HCT116 (cell line): ENCODE results near the gene ADGRF5. TPM values are rescaled to one million over a fixed set of nuclear protein-coding genes. Genes with fewer than 3 reads are reported as not detected.

Experiments used
- ATAC-seq: fragments of 200-7000 bp; cut with Tn5 transposase; 2 replicates; pipeline ENCODE4 v1.9.1; 2020; ENCODE audit warnings: mild to moderate bottlenecking, moderate library complexity
- BruUV-seq: library from RNA; stranded (reverse); fragments of 400-500 nt; replicated peaks from 2 replicates; lab custom pipeline; 2021; lab: Mats Ljungman, UMichigan
- CTCF ChIA-PET: fragments of 300-600 bp; sonication (Branson Sonifier 250); formaldehyde crosslinking; loops from one replicate; lab custom pipeline; 2021; ENCODE audit warnings: antibody characterized with exemption; lab: Charles Lee
- POLR2A ChIA-PET: fragments of 300-600, 350-600 bp; sonication (Branson Sonifier 250); formaldehyde crosslinking; loops from one replicate; lab custom pipeline; 2021; ENCODE audit warnings: antibody characterized with exemption; lab: Charles Lee
- RAD21 ChIA-PET, 2 experiments: fragments of 300-600 bp; sonication (Branson Sonifier 250); formaldehyde crosslinking; loops; one replicate each; lab custom pipeline; 2023; ENCODE audit warnings: low total read pairs in 2 of 2; ENCODE audit not compliant: uncharacterized antibody in 2 of 2, unreplicated experiment in 2 of 2, low non-redundant PET in 1 of 2; lab: Charles Lee
- DNase-seq: peaks from one replicate; pipeline ENCODE4 v3.0.0-alpha.2; 2010; ENCODE audit warnings: low read depth, low spot score
- H2AFZ ChIP-seq: fragments of 200-600 bp; shearing (Covaris generic), sonication (generic); 2 replicates; pipeline ENCODE4 v1.6.1; 2017; ENCODE audit warnings: low read depth, mixed run types, mixed read lengths, antibody characterized with exemption, low read length; ENCODE audit not compliant: poor library complexity, severe bottlenecking
- H3K27ac ChIP-seq: 2 replicates; pipeline ENCODE4 v1.5.1; 2012; ENCODE audit warnings: low read depth, low read length
- H3K27me3 ChIP-seq: fragments of 200-600 bp; sonication (generic); 2 replicates; pipeline ENCODE4 v1.6.1; 2016; ENCODE audit warnings: mixed run types, low read length, mixed read lengths; ENCODE audit not compliant: insufficient read depth
- H3K36me3 ChIP-seq, 2 experiments: fragments of 200-500 bp in 1 of 2; fragments of 200-600 bp in 1 of 2; sonication (Bioruptor generic) in 1 of 2; sonication (generic) in 1 of 2; 2 replicates each; pipeline versions ENCODE4 v1.5.1 to v1.6.1; 2014 to 2016; ENCODE audit warnings: low read length in 2 of 2, inconsistent platforms in 1 of 2, mixed read lengths in 1 of 2, mixed run types in 1 of 2; ENCODE audit not compliant: insufficient read depth in 2 of 2, control insufficient read depth in 1 of 2
- H3K4me1 ChIP-seq, 2 experiments: fragments of 200-600 bp in 1 of 2; sonication (generic) in 1 of 2; 2 replicates each; pipeline versions ENCODE4 v1.5.1 to v1.6.1; 2012 to 2017; ENCODE audit warnings: low read length in 2 of 2, inconsistent platforms in 1 of 2, mild to moderate bottlenecking in 1 of 2, mixed read lengths in 1 of 2, mixed run types in 1 of 2, moderate library complexity in 1 of 2; ENCODE audit not compliant: insufficient read depth in 2 of 2, control insufficient read depth in 1 of 2
- H3K4me2 ChIP-seq: fragments of 200-600 bp; sonication (generic); 2 replicates; pipeline ENCODE4 v1.6.1; 2017; ENCODE audit warnings: mixed run types, low read length, mixed read lengths
- H3K4me3 ChIP-seq, 2 experiments: fragments of 200-600 bp in 1 of 2; sonication (generic) in 1 of 2; replicated peaks in 1 of 2; 2 replicates each; pipeline ENCODE4 v1.5.1; 2011 to 2016; ENCODE audit warnings: low read length in 2 of 2, control low read depth in 1 of 2, low read depth in 1 of 2, mild to moderate bottlenecking in 1 of 2, mixed read lengths in 1 of 2, mixed run types in 1 of 2
- H3K79me2 ChIP-seq: fragments of 200-600 bp; sonication (generic); 2 replicates; pipeline ENCODE4 v1.6.1; 2017; ENCODE audit warnings: mild to moderate bottlenecking, mixed run types, low read length, moderate library complexity, mixed read lengths; ENCODE audit not compliant: insufficient read depth
- H3K9ac ChIP-seq: fragments of 200-600 bp; sonication (generic); 2 replicates; pipeline ENCODE4 v1.6.1; 2016; ENCODE audit warnings: low read length, mixed read lengths
- H3K9me2 ChIP-seq: fragments of 200-600 bp; sonication (generic), shearing (Covaris generic); 2 replicates; pipeline ENCODE4 v1.6.1; 2017; ENCODE audit warnings: mixed run types, mild to moderate bottlenecking, moderate library complexity; ENCODE audit not compliant: insufficient read depth
- H3K9me3 ChIP-seq, 2 experiments: fragments of 200-500 bp in 1 of 2; fragments of 200-600 bp in 1 of 2; sonication (Bioruptor generic) in 1 of 2; sonication (generic) in 1 of 2; 2 replicates each; pipeline ENCODE4 v1.6.1; 2014 to 2017; ENCODE audit warnings: low read length in 2 of 2, mixed read lengths in 2 of 2, inconsistent platforms in 1 of 2, low read depth in 1 of 2, mild to moderate bottlenecking in 1 of 2, mixed run types in 1 of 2, moderate library complexity in 1 of 2; ENCODE audit not compliant: control insufficient read depth in 1 of 2, insufficient read depth in 1 of 2
- H4K20me1 ChIP-seq: fragments of 200-600 bp; sonication (generic), shearing (Covaris generic); 2 replicates; pipeline ENCODE4 v1.6.1; 2017; ENCODE audit warnings: mixed run types, mild to moderate bottlenecking, moderate library complexity; ENCODE audit not compliant: insufficient read depth
- CEBPB ChIP-seq: IDR thresholded peaks from 2 replicates; pipeline ENCODE4 v1.6.1; 2012; ENCODE audit warnings: low read depth
- CTCF ChIP-seq, 3 experiments: fragments of 200-600 bp in 1 of 3; sonication (generic) in 1 of 3; IDR thresholded peaks in 2 of 3; conservative IDR thresholded peaks in 1 of 3; 2 replicates each; pipeline ENCODE4 v1.5.1; 2012 to 2017; ENCODE audit warnings: low read depth in 2 of 3, low read length in 2 of 3, antibody characterized with exemption in 1 of 3, borderline replicate concordance in 1 of 3, control low read depth in 1 of 3, mild to moderate bottlenecking in 1 of 3, mixed read lengths in 1 of 3, mixed run types in 1 of 3, moderate library complexity in 1 of 3; ENCODE audit not compliant: insufficient read depth in 1 of 3
- MAX ChIP-seq: IDR thresholded peaks from 2 replicates; pipeline ENCODE4 v1.6.1; 2012
- POLR2AphosphoS5 ChIP-seq: IDR thresholded peaks from 2 replicates; pipeline ENCODE4 v1.6.1; 2011; ENCODE audit warnings: mild to moderate bottlenecking, low read depth, low read length, moderate library complexity
- RAD21 ChIP-seq: IDR thresholded peaks from 2 replicates; pipeline ENCODE4 v1.6.1; 2012; ENCODE audit warnings: low read depth, mild to moderate bottlenecking
- REST ChIP-seq: IDR thresholded peaks from 2 replicates; pipeline ENCODE4 v1.6.1; 2012; ENCODE audit warnings: low read depth
- SP1 ChIP-seq: IDR thresholded peaks from 2 replicates; pipeline ENCODE4 v1.6.1; 2012; ENCODE audit warnings: low read depth
- SRF ChIP-seq: IDR thresholded peaks from 2 replicates; pipeline ENCODE4 v1.6.1; 2012; ENCODE audit warnings: low read depth
- TCF7L2 ChIP-seq: IDR thresholded peaks from 2 replicates; pipeline ENCODE4 v1.7.0; 2011; ENCODE audit warnings: borderline replicate concordance, inconsistent platforms; ENCODE audit not compliant: insufficient read depth, insufficient read length; ENCODE audit errors: extremely low read depth
- ZBTB33 ChIP-seq: IDR thresholded peaks from 2 replicates; pipeline ENCODE4 v1.6.1; 2011; ENCODE audit warnings: mild to moderate bottlenecking, low read length, moderate library complexity; ENCODE audit not compliant: insufficient replicate concordance; ENCODE audit errors: extremely low read depth
- ZNF274 ChIP-seq: fragments of 200-500 bp; sonication (Bioruptor generic); IDR thresholded peaks from 2 replicates; pipeline ENCODE4 v1.6.1; 2014; ENCODE audit warnings: mild to moderate bottlenecking, low read depth, low read length, inconsistent platforms
- intact Hi-C: fragments of 100-400 bp; cut with micrococcal nuclease; formaldehyde crosslinking; loops from 2 replicates; pipeline ENCODE4 v1.10.0; 2022
- total RNA-seq: library from RNA; stranded (reverse); gene quantifications from one replicate; pipeline ENCODE4 v1.2.1, GENCODE V29; 2021; ENCODE audit not compliant: unreplicated experiment

The ADGRF5 gene
- total RNA-seq, 1 experiment from 2014 or later = 0.17 TPM

- Histone ChIP-seq H3K4me1 (peaks cover 2 to 14% of the 10 kb centered on the region in 2 experiments; a peak in 3 of 4 replicates), H4K20me1 (no peaks in the 10 kb centered on the region), H3K9ac (no peak overlapping the region), H3K27ac (no peak overlapping the region), H3K9me3 (no peaks in the 10 kb centered on the region), H2AFZ (no peak overlapping the region), H3K9me2 (no peaks in the 10 kb centered on the region), H3K79me2 (no peaks in the 10 kb centered on the region), H3K36me3 (no peaks in the 10 kb centered on the region), H3K27me3 (no peaks in the 10 kb centered on the region), H3K4me3 (no peak overlapping the region), H3K4me2 (no peak overlapping the region)
- POLR2A ChIA-PET = no interaction called here
- intact Hi-C loops = no loop called here
- no TSS peak for BruUV-seq
- CTCF ChIA-PET = no interaction called here
- no peak for TF ChIP-seq MAX
- TF ChIP-seq SRF = no peak
- TF ChIP-seq ZNF274 = no peak
- no peak for TF ChIP-seq POLR2AphosphoS5
- no peak for TF ChIP-seq CEBPB
- RAD21 ChIA-PET = no interaction called here
- ATAC-seq (no peak), DNase-seq (no peak)
Observed at GRCh38 chr6:46901882-46902314, 19.8 kb downstream of the ADGRF5 start.

GRCh38 chr6:46900266-46900665, 21.5 kb downstream of the ADGRF5 start:
- ChIA-PET RAD21 (no interaction called here), CTCF (no interaction called here), POLR2A (no interaction called here)
- no peak overlapping the region for H3K4me3 ChIP-seq
- H2AFZ ChIP-seq = no peak overlapping the region
- H3K36me3 ChIP-seq = no peaks in the 10 kb centered on the region
- no peaks in the 10 kb centered on the region for H4K20me1 ChIP-seq
- DNase-seq (no peak), ATAC-seq (no peak)
- no peak overlapping the region for H3K27ac ChIP-seq
- no TSS peak for BruUV-seq
- no peaks in the 10 kb centered on the region for H3K9me3 ChIP-seq
- intact Hi-C loops = no loop called here
- H3K9me2 ChIP-seq = no peaks in the 10 kb centered on the region
- no peaks in the 10 kb centered on the region for H3K79me2 ChIP-seq
- no peak overlapping the region for H3K4me2 ChIP-seq
- H3K4me1 ChIP-seq = peaks cover 2 to 14% of the 10 kb centered on the region in 2 experiments; a peak in 3 of 4 replicates
- H3K9ac ChIP-seq = no peak overlapping the region
- H3K27me3 ChIP-seq = no peaks in the 10 kb centered on the region
- TF ChIP-seq POLR2AphosphoS5 = no peak
- no peak for TF ChIP-seq ZBTB33
- no peak for TF ChIP-seq CEBPB
- no peak for TF ChIP-seq TCF7L2
- TF ChIP-seq RAD21 = no peak
- TF ChIP-seq CTCF (IDR thresholded peaks at IDR 0.05 in 2 of 3, conservative IDR thresholded peaks at IDR 0.05 in 1 of 3; ENCODE audit: borderline replicate concordance in 1 of 3, insufficient read depth in 1 of 3, low read depth in 2 of 3, low read length in 2 of 3) = no peak
- no peak for TF ChIP-seq SP1
- TF ChIP-seq REST = no peak
